CD14-positive monocyte (primary cell): Measurements from ENCODE around the gene CISD2. TPM values are rescaled to one million over a fixed set of nuclear protein-coding genes. Genes with fewer than 3 reads are reported as not detected.
"Not testable (repeated sequence)": the region's sequence is repeated elsewhere in the genome, so short reads cannot be mapped to it uniquely, and the experiment has no call there.

ENCODE experiments used
- DNase-seq, 3 donors: peaks; one replicate each; pipeline ENCODE4 v3.0.0-alpha.2; 2011 to 2022
- H2AFZ ChIP-seq: 2 replicates; pipeline ENCODE4 v1.6.0; 2012; ENCODE audit warnings: mild to moderate bottlenecking, low read depth, low read length, inconsistent platforms; ENCODE audit not compliant: insufficient read depth, poor library complexity, severe bottlenecking
- H3K27ac ChIP-seq, 2 donors: 1 replicate in 1 of 2; 2 replicates in 1 of 2; pipeline ENCODE4 v1.5.1; 2012 to 2013; ENCODE audit warnings: low read length in 2 of 2, control low read depth in 1 of 2, inconsistent platforms in 1 of 2, low read depth in 1 of 2, mild to moderate bottlenecking in 1 of 2
- H3K27me3 ChIP-seq, 2 donors: one replicate each; pipeline versions ENCODE4 v1.6.0 to v1.6.1; 2011 to 2013; ENCODE audit warnings: low read length in 2 of 2; ENCODE audit not compliant: control insufficient read depth in 2 of 2, insufficient read depth in 2 of 2
- H3K36me3 ChIP-seq, 2 donors: replicated peaks in 1 of 2; 1 replicate in 1 of 2; 2 replicates in 1 of 2; pipeline versions ENCODE4 v1.5.1 to v1.6.1; 2012 to 2013; ENCODE audit warnings: low read length in 2 of 2, control low read depth in 1 of 2, inconsistent platforms in 1 of 2, mild to moderate bottlenecking in 1 of 2; ENCODE audit not compliant: insufficient read depth in 2 of 2, control insufficient read depth in 1 of 2
- H3K4me1 ChIP-seq, 2 donors: 1 replicate in 1 of 2; 2 replicates in 1 of 2; pipeline versions ENCODE4 v1.5.1 to v1.6.1; 2012 to 2013; ENCODE audit warnings: low read length in 2 of 2, control low read depth in 1 of 2, inconsistent platforms in 1 of 2, mild to moderate bottlenecking in 1 of 2, moderate library complexity in 1 of 2; ENCODE audit not compliant: insufficient read depth in 2 of 2, control insufficient read depth in 1 of 2
- H3K4me2 ChIP-seq: replicated peaks from 2 replicates; pipeline ENCODE3; 2012; ENCODE audit warnings: low read length, moderate library complexity, mild to moderate bottlenecking; ENCODE audit not compliant: poor library complexity, severe bottlenecking; ENCODE audit errors: extremely low read depth
- H3K4me3 ChIP-seq, 3 experiments: fragments of 200-600 bp in 1 of 3; sonication (generic) in 1 of 3; replicated peaks in 1 of 3; 1 replicate in 2 of 3; 2 replicates in 1 of 3; pipeline ENCODE4 v1.5.1; 2011 to 2013; ENCODE audit warnings: low read length in 3 of 3, mild to moderate bottlenecking in 3 of 3, control low read depth in 2 of 3, low read depth in 2 of 3, inconsistent platforms in 1 of 3, moderate library complexity in 1 of 3
- H3K79me2 ChIP-seq: 2 replicates; pipeline ENCODE4 v1.6.0; 2012; ENCODE audit warnings: mild to moderate bottlenecking, control low read depth, inconsistent platforms, low read length, moderate library complexity; ENCODE audit not compliant: insufficient read depth
- H3K9ac ChIP-seq: 2 replicates; pipeline ENCODE4 v1.6.0; 2017; ENCODE audit warnings: low read length, mild to moderate bottlenecking; ENCODE audit not compliant: insufficient read depth, poor library complexity, severe bottlenecking
- H3K9me3 ChIP-seq, 2 donors: replicated peaks in 1 of 2; 1 replicate in 1 of 2; 2 replicates in 1 of 2; pipeline versions ENCODE4 v1.5.1 to v1.6.1; 2012 to 2013; ENCODE audit warnings: low read length in 2 of 2, control low read depth in 1 of 2; ENCODE audit not compliant: control insufficient read depth in 1 of 2, insufficient read depth in 1 of 2
- H4K20me1 ChIP-seq: 2 replicates; pipeline ENCODE4 v1.6.0; 2012; ENCODE audit warnings: mild to moderate bottlenecking, low read length, control low read depth, moderate library complexity; ENCODE audit not compliant: insufficient read depth
- H3K27ac Mint-ChIP-seq, 7 donors: one replicate each; pipeline ENCODE4 v1.8.0; 2020; ENCODE audit warnings: mild to moderate bottlenecking in 7 of 7, mixed read lengths in 7 of 7, moderate library complexity in 6 of 7, inconsistent platforms in 2 of 7
- H3K27me3 Mint-ChIP-seq, 3 donors: one replicate each; pipeline ENCODE4 v1.8.0; 2021 to 2022; ENCODE audit warnings: low read depth in 3 of 3, mild to moderate bottlenecking in 3 of 3, mixed read lengths in 3 of 3, moderate library complexity in 3 of 3, inconsistent platforms in 1 of 3
- H3K36me3 Mint-ChIP-seq, 2 donors: one replicate each; pipeline ENCODE4 v1.8.0; 2020; ENCODE audit warnings: mixed read lengths in 2 of 2, inconsistent platforms in 1 of 2, mild to moderate bottlenecking in 1 of 2
- H3K4me1 Mint-ChIP-seq: one replicate; pipeline ENCODE4 v1.8.0; 2020; ENCODE audit warnings: mild to moderate bottlenecking, mixed read lengths
- H3K4me3 Mint-ChIP-seq, 2 donors: one replicate each; pipeline ENCODE4 v1.8.0; 2020; ENCODE audit warnings: mild to moderate bottlenecking in 2 of 2, mixed read lengths in 2 of 2, moderate library complexity in 1 of 2
- H3K9me3 Mint-ChIP-seq, 7 donors: one replicate each; pipeline ENCODE4 v1.8.0; 2020 to 2022; ENCODE audit warnings: mixed read lengths in 7 of 7, mild to moderate bottlenecking in 6 of 7, moderate library complexity in 6 of 7, inconsistent platforms in 2 of 7
- CTCF ChIP-seq: fragments of 200-600 bp; IDR thresholded peaks from one replicate; pipeline ENCODE4 v1.8.0; 2022; ENCODE audit warnings: antibody characterized with exemption, mild to moderate bottlenecking
- WGBS: methylation state at CpG from one replicate; pipeline ENCODE4 v1.1.5; 2013; ENCODE audit warnings: missing lambda C conversion rate; ENCODE audit not compliant: insufficient coverage; 5-methylcytosine and 5-hydroxymethylcytosine counted together
- intact Hi-C, 2 donors: fragments of 100-400 bp; cut with micrococcal nuclease; formaldehyde crosslinking; loops; one replicate each; pipeline versions ENCODE4 v1.15.0 to v1.15.1; 2023
- polyA plus RNA-seq, 3 donors: library from polyadenylated mRNA; depleted of rRNA in 1 of 3; unstranded in 2 of 3; stranded (reverse) in 1 of 3; fragments of 300-500 nt in 2 of 3; fragments of >200 nt in 1 of 3; fragmentation: Illumina TruSeq in 2 of 3; gene quantifications; 1 replicate in 2 of 3; 2 replicates in 1 of 3; pipeline ENCODE4 v1.2.3, GENCODE V29; 2012 to 2021

CISD2 gene
- polyA plus RNA-seq, 3 donors = 4.5 to 30.2 (median 29.1) TPM

DNA sequence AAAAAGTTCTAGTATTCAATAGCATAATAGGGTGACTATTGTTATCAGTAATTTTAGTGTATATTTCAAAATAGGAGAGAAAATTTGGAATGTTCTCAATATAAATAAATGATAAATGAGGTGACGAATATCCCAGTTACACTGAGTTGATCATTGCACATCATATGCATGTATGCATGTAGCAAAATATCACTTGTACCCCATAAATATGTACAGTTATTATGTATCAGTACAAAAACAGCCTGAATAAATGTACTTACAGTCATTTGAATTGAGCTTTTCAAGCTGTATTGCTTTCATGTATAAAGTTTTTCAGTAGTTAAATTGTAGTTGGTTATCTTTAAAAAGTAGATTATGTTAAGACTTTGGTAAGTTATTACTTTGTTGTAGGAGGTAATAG, 12.6 kb downstream of the CISD2 start:
- Histone ChIP-seq H3K4me2 (no peak overlapping the region), H3K9me3 (peaks cover 10 to 13% of the 10 kb centered on the region in 2 donors), H3K27me3 (no peaks in the 10 kb centered on the region), H3K4me3 (no peak overlapping the region), H3K27ac (no peak overlapping the region), H3K4me1 (peaks cover 17 to 18% of the 10 kb centered on the region in 2 donors), H2AFZ (no peak overlapping the region), H3K36me3 (peaks cover 0 to 22% of the 10 kb centered on the region in 2 donors), H4K20me1 (no peaks in the 10 kb centered on the region), H3K9ac (no peak overlapping the region), H3K79me2 (peaks cover 13% of the 10 kb centered on the region)
- Mint-ChIP-seq H3K27ac (no peak overlapping the region), H3K4me3 (no peak overlapping the region), H3K27me3 (no peaks in the 10 kb centered on the region), H3K4me1 (peaks cover 19% of the 10 kb centered on the region), H3K36me3 (peaks cover 17 to 21% of the 10 kb centered on the region in 2 donors), H3K9me3 (peaks cover 0 to 16% (median 4%) of the 10 kb centered on the region in 7 donors)
- DNase-seq = no peak
- intact Hi-C loops = no loop called here
- no peak for TF ChIP-seq CTCF
- no CpG with 5 or more reads among the region's 1 CpG for WGBS

DNA sequence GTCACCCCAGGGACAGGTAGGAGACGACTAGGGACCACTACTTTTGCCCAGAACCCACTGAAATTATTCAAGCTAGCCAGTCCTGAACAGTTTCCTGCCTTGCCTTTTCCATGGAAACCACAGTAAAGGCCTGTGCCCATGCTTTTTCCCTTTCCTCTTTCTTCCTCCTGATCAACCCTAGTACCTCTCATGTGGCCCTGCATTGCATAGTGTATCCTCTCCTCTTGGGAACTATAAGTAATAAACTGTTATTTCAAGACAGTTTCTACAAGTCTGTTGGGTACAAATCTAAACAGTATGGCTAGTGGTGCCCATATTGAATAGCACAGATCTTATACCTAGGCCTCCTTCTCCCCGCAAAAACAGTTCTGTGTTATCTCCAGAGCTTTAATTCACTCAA, 14.5 kb downstream of the CISD2 start:
- peaks cover 0 to 3% (median 0%) of the 10 kb centered on the region in 7 donors for H3K9me3 Mint-ChIP-seq
- Histone ChIP-seq H3K27ac (no peak overlapping the region), H3K27me3 (no peaks in the 10 kb centered on the region), H2AFZ (no peak overlapping the region), H3K36me3 (peaks cover 0 to 14% of the 10 kb centered on the region in 2 donors), H3K4me2 (no peak overlapping the region), H3K9ac (no peak overlapping the region), H3K4me1 (peaks cover 3 to 6% of the 10 kb centered on the region in 2 donors), H4K20me1 (no peaks in the 10 kb centered on the region), H3K4me3 (no peak overlapping the region), H3K79me2 (peaks cover 3% of the 10 kb centered on the region), H3K9me3 (no peaks in the 10 kb centered on the region)
- peaks cover 16 to 20% of the 10 kb centered on the region in 2 donors for H3K36me3 Mint-ChIP-seq
- intact Hi-C loops = no loop called here
- peak overlapping the region in 1 of 7 donors; percentile 2 for H3K27ac Mint-ChIP-seq
- H3K4me3 Mint-ChIP-seq = no peak overlapping the region
- H3K4me1 Mint-ChIP-seq = peaks cover 7% of the 10 kb centered on the region
- TF ChIP-seq CTCF = no peak
- no peaks in the 10 kb centered on the region for H3K27me3 Mint-ChIP-seq
- no peak for DNase-seq
- WGBS = 89% methylated on average over 1 of the region's 2 CpGs

GRCh38 chr4:102888570-102888969, 19.8 kb downstream of the CISD2 start:
- H4K20me1 ChIP-seq, H3K4me3 Mint-ChIP-seq, H3K27ac ChIP-seq, H3K27me3 ChIP-seq, H3K4me1 ChIP-seq, H3K4me2 ChIP-seq, H3K4me3 ChIP-seq, H3K79me2 ChIP-seq, H3K9ac ChIP-seq, DNase-seq, intact Hi-C loops, H3K27ac Mint-ChIP-seq, H2AFZ ChIP-seq, H3K9me3 Mint-ChIP-seq, H3K4me1 Mint-ChIP-seq, H3K9me3 ChIP-seq, H3K27me3 Mint-ChIP-seq: not testable (repeated sequence)
- peaks cover 18 to 21% of the 10 kb centered on the region in 2 donors for H3K36me3 Mint-ChIP-seq
- no CpG with 5 or more reads among the region's 2 CpGs for WGBS
- peaks cover 0 to 18% of the 10 kb centered on the region in 2 donors for H3K36me3 ChIP-seq
